HEK293 (cell line): ENCODE results near the gene TAF1A.

Experiments used
- CTCF ChIA-PET: fragments of 350-600 bp; formaldehyde crosslinking; extraction: SDS; loops from one replicate; lab custom pipeline; 2021; ENCODE audit warnings: antibody characterized with exemption; lab: Yijun Ruan, JAX
- POLR2A ChIA-PET: fragments of 300-600 bp; formaldehyde crosslinking; extraction: SDS; loops from one replicate; lab custom pipeline; 2020; ENCODE audit warnings: antibody characterized with exemption, inconsistent platforms; lab: Yijun Ruan, JAX
- H3K27ac ChIP-seq: fragments of 200-500 bp; sonication (Bioruptor generic); 2 replicates; pipeline ENCODE4 v1.5.1; 2014; ENCODE audit warnings: low read depth, low read length, control low read depth, inconsistent platforms; ENCODE audit errors: extremely low read depth
- H3K36me3 ChIP-seq, 2 experiments: fragments of 200-500 bp in 1 of 2; sonication (Bioruptor generic) in 1 of 2; 1 replicate in 1 of 2; 2 replicates in 1 of 2; pipeline ENCODE4 v1.5.1; 2014 to 2017; ENCODE audit warnings: inconsistent platforms in 2 of 2, low read length in 2 of 2; ENCODE audit not compliant: control insufficient read depth in 2 of 2, insufficient read depth in 1 of 2
- H3K4me1 ChIP-seq: fragments of 200-500 bp; sonication (Bioruptor generic); 2 replicates; pipeline ENCODE4 v1.5.1; 2014; ENCODE audit warnings: mild to moderate bottlenecking, low read length, inconsistent platforms; ENCODE audit not compliant: control insufficient read depth, insufficient read depth
- H3K4me3 ChIP-seq: 2 replicates; pipeline ENCODE4 v1.5.1; 2011; ENCODE audit warnings: low read depth, mild to moderate bottlenecking, control low read depth, low read length, moderate library complexity
- H3K9me3 ChIP-seq: fragments of 200-500 bp; sonication (Bioruptor generic); 2 replicates; pipeline ENCODE4 v1.5.1; 2014; ENCODE audit warnings: low read depth, low read length, inconsistent platforms; ENCODE audit not compliant: control insufficient read depth, insufficient read depth
- FEZF1 ChIP-seq: fragments of 450-650 bp; formaldehyde crosslinking; IDR thresholded peaks from 2 replicates; pipeline ENCODE4 v1.5.1; 2016; ENCODE audit warnings: missing biosample characterization, missing genetic modification characterization
- KLF1 ChIP-seq: fragments of 450-650 bp; formaldehyde crosslinking; IDR thresholded peaks from 2 replicates; pipeline ENCODE4 v1.5.1; 2016; ENCODE audit warnings: missing biosample characterization, missing genetic modification characterization
- SCRT2 ChIP-seq: fragments of 450-650 bp; formaldehyde crosslinking; IDR thresholded peaks from 2 replicates; pipeline ENCODE4 v1.5.1; 2016; ENCODE audit warnings: missing biosample characterization, missing genetic modification characterization
- SETDB1 ChIP-seq: IDR thresholded peaks from one replicate; pipeline ENCODE4 v1.6.1; 2017; ENCODE audit warnings: mild to moderate bottlenecking, low read length, moderate library complexity, mixed read lengths; ENCODE audit not compliant: insufficient read length
- SP3 ChIP-seq: fragments of 450-650 bp; formaldehyde crosslinking; IDR thresholded peaks from 2 replicates; pipeline ENCODE4 v1.5.1; 2016; ENCODE audit warnings: missing biosample characterization, missing genetic modification characterization
- ZBTB20 ChIP-seq: fragments of 450-650 bp; formaldehyde crosslinking; IDR thresholded peaks from 2 replicates; pipeline ENCODE4 v1.5.1; 2016; ENCODE audit warnings: missing biosample characterization, missing genetic modification characterization
- ZBTB26 ChIP-seq: fragments of 450-650 bp; formaldehyde crosslinking; optimal IDR thresholded peaks from 2 replicates; pipeline ENCODE3; 2016; ENCODE audit warnings: missing biosample characterization, mild to moderate bottlenecking, missing genetic modification characterization
- ZBTB8A ChIP-seq: fragments of 450-650 bp; formaldehyde crosslinking; IDR thresholded peaks from 2 replicates; pipeline ENCODE4 v1.5.1; 2016; ENCODE audit warnings: missing biosample characterization, missing genetic modification characterization
- ZNF132 ChIP-seq: fragments of 450-650 bp; formaldehyde crosslinking; IDR thresholded peaks from 2 replicates; pipeline ENCODE4 v1.5.1; 2017; ENCODE audit warnings: missing biosample characterization, missing genetic modification characterization, borderline replicate concordance
- ZNF133 ChIP-seq: fragments of 450-650 bp; formaldehyde crosslinking; IDR thresholded peaks from 2 replicates; pipeline ENCODE4 v1.5.1; 2016; ENCODE audit warnings: missing biosample characterization, missing genetic modification characterization
- ZNF16 ChIP-seq: fragments of 450-650 bp; formaldehyde crosslinking; IDR thresholded peaks from 2 replicates; pipeline ENCODE4 v1.5.1; 2016; ENCODE audit warnings: low read depth, missing biosample characterization, missing genetic modification characterization
- ZNF169 ChIP-seq: fragments of 450-650 bp; formaldehyde crosslinking; IDR thresholded peaks from 2 replicates; pipeline ENCODE4 v1.5.1; 2016; ENCODE audit warnings: missing biosample characterization, missing genetic modification characterization
- ZNF211 ChIP-seq: fragments of 450-650 bp; formaldehyde crosslinking; IDR thresholded peaks from 2 replicates; pipeline ENCODE4 v1.5.1; 2016; ENCODE audit warnings: low read depth, missing biosample characterization, missing genetic modification characterization
- ZNF223 ChIP-seq: fragments of 450-650 bp; formaldehyde crosslinking; IDR thresholded peaks from 2 replicates; pipeline ENCODE4 v1.5.1; 2016; ENCODE audit warnings: missing biosample characterization, missing genetic modification characterization
- ZNF24 ChIP-seq: fragments of 450-650 bp; formaldehyde crosslinking; IDR thresholded peaks from 2 replicates; pipeline ENCODE4 v1.5.1; 2016; ENCODE audit warnings: missing biosample characterization, missing genetic modification characterization
- ZNF362 ChIP-seq: fragments of 450-650 bp; formaldehyde crosslinking; IDR thresholded peaks from 2 replicates; pipeline ENCODE4 v1.5.1; 2016; ENCODE audit warnings: missing biosample characterization, missing genetic modification characterization
- ZNF423 ChIP-seq: fragments of 450-650 bp; formaldehyde crosslinking; IDR thresholded peaks from 2 replicates; pipeline ENCODE4 v1.5.1; 2016; ENCODE audit warnings: missing biosample characterization, missing genetic modification characterization
- ZNF473 ChIP-seq: fragments of 450-650 bp; formaldehyde crosslinking; IDR thresholded peaks from 2 replicates; pipeline ENCODE4 v1.5.1; 2017; ENCODE audit warnings: missing biosample characterization, missing genetic modification characterization
- ZNF518A ChIP-seq: fragments of 450-650 bp; formaldehyde crosslinking; conservative IDR thresholded peaks from 2 replicates; pipeline ENCODE4 v1.5.1; 2016; ENCODE audit warnings: low read depth, missing biosample characterization, missing genetic modification characterization
- ZNF548 ChIP-seq: fragments of 450-650 bp; formaldehyde crosslinking; IDR thresholded peaks from 2 replicates; pipeline ENCODE4 v1.5.1; 2016; ENCODE audit warnings: missing biosample characterization, missing genetic modification characterization
- ZNF623 ChIP-seq: fragments of 450-650 bp; formaldehyde crosslinking; IDR thresholded peaks from 2 replicates; pipeline ENCODE4 v1.5.1; 2016; ENCODE audit warnings: missing biosample characterization, missing genetic modification characterization
- TF ChIP-seq, protein P1 (sequence below): fragments of 450-650 bp; formaldehyde crosslinking; IDR thresholded peaks from 2 replicates; pipeline ENCODE4 v1.5.1; 2016; ENCODE audit warnings: missing biosample characterization, missing genetic modification characterization
- TF ChIP-seq, protein P2 (sequence below): fragments of 450-650 bp; IDR thresholded peaks from 2 replicates; pipeline ENCODE4 v1.5.1; 2018; ENCODE audit warnings: missing biosample characterization, mild to moderate bottlenecking, missing genetic modification characterization

Gene TAF1A

DNA sequence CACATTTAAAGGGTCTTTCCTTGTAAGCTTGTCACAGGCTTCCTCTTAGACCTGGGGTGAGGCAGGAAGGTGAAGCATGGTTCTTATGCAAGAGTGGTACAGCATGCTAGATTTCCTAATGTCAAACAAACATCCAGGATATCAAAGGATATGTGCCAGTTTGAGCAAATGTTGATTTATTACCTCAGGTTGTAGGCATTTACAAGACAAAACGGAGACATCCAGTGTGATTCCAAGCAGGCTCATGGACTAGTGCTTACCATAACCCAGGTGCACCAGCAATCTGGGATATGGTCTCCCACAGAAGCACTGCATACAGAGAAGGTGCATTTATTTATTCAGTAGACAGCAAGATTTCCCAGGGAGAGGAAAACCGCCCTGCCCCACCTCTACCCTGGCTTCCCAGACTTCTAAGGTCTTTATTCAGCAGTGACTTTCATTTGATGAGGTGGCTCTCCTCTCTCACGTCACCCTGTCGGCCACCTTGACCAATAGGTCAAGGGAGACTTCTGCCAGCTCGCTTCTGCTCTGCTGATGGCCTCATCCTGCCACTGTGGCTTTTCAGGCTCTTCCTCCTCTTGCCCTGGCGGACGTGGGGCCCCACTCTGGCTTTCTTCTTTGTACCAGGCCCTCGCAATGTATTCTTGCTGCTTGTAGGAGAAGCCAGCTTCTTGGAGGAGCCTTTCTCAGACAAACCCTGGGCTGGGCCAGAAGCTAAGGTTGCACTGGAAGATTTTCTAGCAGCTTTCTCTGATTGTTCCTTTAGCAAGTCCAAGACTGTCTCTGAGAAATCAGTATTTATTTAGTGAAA is 67.4 kb downstream of the TAF1A start:
- no peaks in the 10 kb centered on the region for H3K9me3 ChIP-seq
- H3K4me3 ChIP-seq, result no peak overlapping the region
- peak; percentile 47 for TF ChIP-seq SETDB1
- TF ChIP-seq ZNF223 (tag by site-specific recombination), result no peak
- no peak overlapping the region for H3K27ac ChIP-seq
- no peaks in the 10 kb centered on the region for H3K4me1 ChIP-seq
- no peaks in the 10 kb centered on the region for H3K36me3 ChIP-seq
- CTCF ChIA-PET, result no interaction called here
- POLR2A ChIA-PET, result no interaction called here

DNA sequence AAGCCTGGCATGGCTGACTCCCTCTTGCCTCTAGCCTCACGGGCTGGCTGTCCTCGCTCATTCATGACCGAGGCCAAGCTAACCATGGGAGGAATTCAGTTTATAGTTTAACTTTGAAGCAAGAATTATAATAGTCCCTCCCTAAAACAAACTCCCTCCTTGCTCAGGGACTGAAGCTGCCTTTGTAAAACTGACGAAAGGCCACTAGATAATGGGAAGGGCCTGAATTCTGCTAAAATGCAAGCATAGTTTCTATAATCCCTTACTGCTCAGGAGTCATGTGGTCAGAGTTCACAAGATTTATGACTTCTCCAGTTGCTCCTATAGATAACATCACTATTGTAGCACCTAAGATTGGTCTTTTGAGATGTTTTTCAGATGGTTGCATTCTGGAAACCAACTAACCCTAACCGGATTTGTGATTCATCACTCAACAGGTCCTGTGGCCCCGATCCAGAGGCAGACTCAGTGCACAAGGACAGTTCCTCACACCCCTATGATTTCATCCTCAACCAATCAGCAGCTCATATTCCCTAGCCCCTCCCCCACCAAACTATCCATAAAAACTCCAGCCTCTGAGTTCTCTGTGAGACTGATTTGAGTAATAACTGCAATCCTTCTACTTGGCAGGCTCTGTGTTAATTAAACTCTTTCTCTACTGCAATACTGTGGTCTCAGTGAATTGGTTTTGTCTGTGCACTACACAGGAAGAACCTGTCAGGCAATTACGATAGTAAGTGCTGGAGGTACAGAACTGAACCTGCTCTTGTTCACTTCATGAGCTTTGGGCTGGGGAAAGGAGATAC is 68.2 kb downstream of the TAF1A start:
- POLR2A ChIA-PET, result no interaction called here
- Histone ChIP-seq H3K27ac (no peak overlapping the region), H3K4me3 (no peak overlapping the region), H3K9me3 (no peaks in the 10 kb centered on the region), H3K4me1 (no peaks in the 10 kb centered on the region), H3K36me3 (no peaks in the 10 kb centered on the region)
- CTCF ChIA-PET, result no interaction called here
- no peak for TF ChIP-seq ZNF16
- TF ChIP-seq KLF1 (tag by site-specific recombination), result no peak
- no peak for TF ChIP-seq ZNF623
- TF ChIP-seq, protein P1, sequence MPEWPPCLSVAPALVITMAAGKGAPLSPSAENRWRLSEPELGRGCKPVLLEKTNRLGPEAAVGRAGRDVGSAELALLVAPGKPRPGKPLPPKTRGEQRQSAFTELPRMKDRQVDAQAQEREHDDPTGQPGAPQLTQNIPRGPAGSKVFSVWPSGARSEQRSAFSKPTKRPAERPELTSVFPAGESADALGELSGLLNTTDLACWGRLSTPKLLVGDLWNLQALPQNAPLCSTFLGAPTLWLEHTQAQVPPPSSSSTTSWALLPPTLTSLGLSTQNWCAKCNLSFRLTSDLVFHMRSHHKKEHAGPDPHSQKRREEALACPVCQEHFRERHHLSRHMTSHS (tag by site-specific recombination), result no peak
- peak; percentile 85 for TF ChIP-seq SETDB1
- no peak for TF ChIP-seq SP3 (tag by site-specific recombination)
- TF ChIP-seq ZBTB26, result no peak
- TF ChIP-seq ZNF473 (tag by site-specific recombination), result no peak
- TF ChIP-seq ZNF132, result no peak
- TF ChIP-seq ZNF169, result no peak
- no peak for TF ChIP-seq ZNF423 (tag by site-specific recombination)
- TF ChIP-seq ZNF133, result no peak
- no peak for TF ChIP-seq ZNF362
- TF ChIP-seq ZBTB8A (tag by site-specific recombination), result no peak
- TF ChIP-seq, protein P2, sequence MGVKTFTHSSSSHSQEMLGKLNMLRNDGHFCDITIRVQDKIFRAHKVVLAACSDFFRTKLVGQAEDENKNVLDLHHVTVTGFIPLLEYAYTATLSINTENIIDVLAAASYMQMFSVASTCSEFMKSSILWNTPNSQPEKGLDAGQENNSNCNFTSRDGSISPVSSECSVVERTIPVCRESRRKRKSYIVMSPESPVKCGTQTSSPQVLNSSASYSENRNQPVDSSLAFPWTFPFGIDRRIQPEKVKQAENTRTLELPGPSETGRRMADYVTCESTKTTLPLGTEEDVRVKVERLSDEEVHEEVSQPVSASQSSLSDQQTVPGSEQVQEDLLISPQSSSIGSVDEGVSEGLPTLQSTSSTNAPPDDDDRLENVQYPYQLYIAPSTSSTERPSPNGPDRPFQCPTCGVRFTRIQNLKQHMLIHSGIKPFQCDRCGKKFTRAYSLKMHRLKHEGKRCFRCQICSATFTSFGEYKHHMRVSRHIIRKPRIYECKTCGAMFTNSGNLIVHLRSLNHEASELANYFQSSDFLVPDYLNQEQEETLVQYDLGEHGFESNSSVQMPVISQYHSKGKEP (tag by site-specific recombination), result no peak
- TF ChIP-seq ZNF24 (tag by site-specific recombination), result no peak
- peak; percentile 78 for TF ChIP-seq SCRT2 (tag by site-specific recombination)
- TF ChIP-seq ZNF548 (tag by site-specific recombination), result no peak
- no peak for TF ChIP-seq FEZF1 (tag by site-specific recombination)
- TF ChIP-seq ZNF518A (tag by site-specific recombination), result no peak
- no peak for TF ChIP-seq ZBTB20 (tag by site-specific recombination)
- no peak for TF ChIP-seq ZNF211 (tag by site-specific recombination)
